Measurements from ENCODE around the gene MPZL1.

The MPZL1 gene

DNA sequence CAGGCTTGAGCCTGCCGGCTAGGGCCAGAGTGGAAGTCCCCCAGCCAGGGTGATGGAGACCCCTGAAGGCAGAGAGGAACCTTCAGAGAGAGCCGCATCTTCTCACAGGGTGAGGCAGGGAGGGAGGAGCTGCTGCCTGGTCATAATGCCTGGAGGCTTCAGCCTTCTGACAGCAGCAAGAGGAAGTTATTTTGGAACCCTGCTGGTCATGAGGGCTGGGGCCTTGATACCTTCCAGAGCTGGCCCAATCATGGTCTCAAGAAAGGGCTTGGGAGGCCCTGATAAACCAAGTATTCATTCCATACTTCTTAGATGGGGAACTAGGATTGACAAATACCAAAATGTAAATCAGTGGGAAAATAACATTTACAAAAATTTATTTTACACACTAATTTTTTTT lies 26.6 kb upstream of the MPZL1 start:
- Histone ChIP-seq H3K4me3 (ENCODE audit: insufficient read depth, low read depth, low read length, poor library complexity, severe bottlenecking) (no peak overlapping the region), H3K9me3 (ENCODE audit: control insufficient read depth, low read length) (no peaks in the 10 kb centered on the region), H3K27me3 (replicated peaks; ENCODE audit: control insufficient read depth, insufficient read depth, low read length, poor library complexity, severe bottlenecking) (no peaks in the 10 kb centered on the region), H3K4me1 (ENCODE audit: control insufficient read depth, insufficient read depth, low read length, poor library complexity, severe bottlenecking) (no peaks in the 10 kb centered on the region), H3K27ac (ENCODE audit: insufficient read depth, low read length, poor library complexity, severe bottlenecking) (no peak overlapping the region), H3K36me3 (ENCODE audit: control insufficient read depth, insufficient read depth, low read length) (peaks cover 95% of the 10 kb centered on the region)
- no peak for DNase-seq

DNA sequence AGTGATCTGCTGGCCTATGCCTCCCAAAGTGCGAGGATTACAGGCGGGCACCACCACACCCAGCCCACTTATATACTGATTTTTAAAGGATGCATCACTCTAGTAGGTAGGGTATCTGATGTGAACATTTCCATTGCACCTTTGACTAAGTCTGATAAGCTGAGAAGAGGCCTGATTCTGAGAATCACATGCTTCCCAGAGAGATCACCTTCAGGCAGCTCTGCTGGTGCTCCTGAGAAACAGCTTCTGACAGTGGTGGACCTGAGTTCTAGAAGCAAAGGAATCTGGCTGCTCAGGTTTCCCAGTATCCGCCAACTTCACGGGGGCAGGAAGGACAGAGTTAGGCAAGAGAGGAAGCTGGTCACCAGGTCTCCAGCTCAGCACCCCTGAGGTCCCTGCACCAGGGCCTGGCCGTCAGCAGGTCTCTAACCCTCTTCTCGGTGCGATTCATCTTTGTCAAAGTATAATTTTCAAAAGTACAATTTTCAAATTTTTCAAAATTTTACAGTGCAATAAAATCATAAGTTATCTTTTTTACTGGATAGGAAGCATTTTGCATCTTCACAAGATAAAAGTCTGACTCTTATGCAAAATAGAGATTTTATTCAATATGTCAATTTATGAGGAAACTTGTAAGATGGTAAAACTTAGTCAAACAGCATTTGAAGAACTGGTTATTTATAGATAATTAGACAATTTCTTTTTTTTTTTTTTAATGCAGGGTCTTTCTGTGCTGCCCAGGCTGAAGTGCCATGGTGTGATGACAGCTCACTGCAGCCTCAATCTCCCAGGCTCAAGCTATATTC lies 25.8 kb upstream of the MPZL1 start:
- no peaks in the 10 kb centered on the region for H3K9me3 ChIP-seq (ENCODE audit: control insufficient read depth, low read length)
- H3K4me3 ChIP-seq (ENCODE audit: insufficient read depth, low read depth, low read length, poor library complexity, severe bottlenecking), result no peak overlapping the region
- H3K36me3 ChIP-seq (ENCODE audit: control insufficient read depth, insufficient read depth, low read length), result peaks cover 92% of the 10 kb centered on the region
- DNase-seq, result no peak
- no peak overlapping the region for H3K27ac ChIP-seq (ENCODE audit: insufficient read depth, low read length, poor library complexity, severe bottlenecking)
- no peaks in the 10 kb centered on the region for H3K4me1 ChIP-seq (ENCODE audit: control insufficient read depth, insufficient read depth, low read length, poor library complexity, severe bottlenecking)
- H3K27me3 ChIP-seq (replicated peaks; ENCODE audit: control insufficient read depth, insufficient read depth, low read length, poor library complexity, severe bottlenecking), result no peaks in the 10 kb centered on the region

DNA sequence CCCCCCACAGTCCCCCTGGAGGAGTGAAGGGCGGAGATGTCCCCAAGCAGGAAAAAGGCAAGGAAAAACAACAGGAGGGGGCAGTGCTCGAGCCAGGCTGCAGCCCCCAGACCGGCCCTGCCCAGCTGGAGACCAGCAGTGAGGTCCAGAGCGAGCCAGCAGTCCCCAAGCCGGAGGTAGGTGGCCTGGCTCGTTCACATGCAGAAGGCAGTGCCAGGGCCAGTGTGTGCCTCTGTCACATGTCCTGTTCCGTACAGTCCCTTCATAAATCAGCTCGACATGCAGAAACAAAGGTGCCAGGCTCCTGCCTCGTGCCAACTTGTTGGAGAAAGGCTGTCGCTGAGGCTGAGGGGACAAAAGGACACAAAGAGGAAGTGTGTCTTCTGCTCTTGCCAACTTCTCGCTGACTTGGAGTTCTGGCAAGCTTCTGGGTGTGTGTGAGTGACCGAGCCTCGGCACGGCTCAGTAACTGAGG lies 24.1 kb upstream of the MPZL1 start:
- peaks cover 88% of the 10 kb centered on the region for H3K36me3 ChIP-seq (ENCODE audit: control insufficient read depth, insufficient read depth, low read length)

DNA sequence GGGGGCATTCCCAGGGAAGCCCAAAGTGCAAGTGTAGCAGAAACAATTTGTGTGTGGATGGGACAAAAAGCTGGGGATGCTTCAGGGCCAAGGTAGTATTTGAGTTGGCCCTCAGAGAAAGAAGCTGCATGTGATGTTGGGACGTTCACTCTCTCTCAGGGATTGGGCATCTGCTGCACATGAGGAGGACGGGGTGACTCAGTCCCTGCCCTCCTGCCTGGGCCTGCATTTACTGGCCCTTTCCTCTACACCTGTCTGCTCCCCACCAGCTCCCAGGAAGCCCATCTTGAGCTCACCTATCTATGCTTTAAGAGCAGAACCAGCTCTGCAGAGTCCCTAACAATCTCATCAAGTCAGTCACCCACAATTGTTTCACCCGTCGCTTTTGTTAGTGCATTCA lies 23.5 kb upstream of the MPZL1 start:
- Histone ChIP-seq H3K4me3 (ENCODE audit: insufficient read depth, low read depth, low read length, poor library complexity, severe bottlenecking) (no peak overlapping the region), H3K9me3 (ENCODE audit: control insufficient read depth, low read length) (no peaks in the 10 kb centered on the region), H3K4me1 (ENCODE audit: control insufficient read depth, insufficient read depth, low read length, poor library complexity, severe bottlenecking) (no peaks in the 10 kb centered on the region), H3K27ac (ENCODE audit: insufficient read depth, low read length, poor library complexity, severe bottlenecking) (no peak overlapping the region), H3K27me3 (replicated peaks; ENCODE audit: control insufficient read depth, insufficient read depth, low read length, poor library complexity, severe bottlenecking) (no peaks in the 10 kb centered on the region), H3K36me3 (ENCODE audit: control insufficient read depth, insufficient read depth, low read length) (peaks cover 88% of the 10 kb centered on the region)
- DNase-seq, result no peak

More for the DNA sequence above, 24.1 kb upstream of the MPZL1 start:
- DNase-seq, result no peak
- Histone ChIP-seq H3K27ac (ENCODE audit: insufficient read depth, low read length, poor library complexity, severe bottlenecking) (no peak overlapping the region), H3K4me3 (ENCODE audit: insufficient read depth, low read depth, low read length, poor library complexity, severe bottlenecking) (no peak overlapping the region), H3K4me1 (ENCODE audit: control insufficient read depth, insufficient read depth, low read length, poor library complexity, severe bottlenecking) (no peaks in the 10 kb centered on the region), H3K9me3 (ENCODE audit: control insufficient read depth, low read length) (no peaks in the 10 kb centered on the region), H3K27me3 (replicated peaks; ENCODE audit: control insufficient read depth, insufficient read depth, low read length, poor library complexity, severe bottlenecking) (no peaks in the 10 kb centered on the region)

DNA sequence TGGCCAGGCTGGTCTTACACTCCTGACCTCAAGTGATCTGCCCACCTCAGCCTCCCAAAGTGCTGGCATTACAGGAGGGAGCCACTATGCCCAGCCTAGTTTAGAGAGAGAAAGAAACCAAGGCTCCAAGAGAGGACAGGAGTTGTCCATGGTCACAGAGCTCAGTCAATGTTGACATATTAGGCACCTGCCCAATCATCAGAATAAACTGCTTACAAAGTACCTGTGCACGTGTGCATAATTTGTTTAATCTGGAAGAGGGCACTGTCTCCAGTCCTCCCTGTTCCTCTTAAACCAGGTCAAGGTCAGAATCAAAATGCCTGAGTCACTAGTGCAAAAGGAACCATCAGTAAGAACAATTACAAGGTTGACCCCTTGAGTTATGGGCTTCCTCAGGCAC lies 20.3 kb upstream of the MPZL1 start:
- H3K9me3 ChIP-seq (ENCODE audit: control insufficient read depth, low read length), result no peaks in the 10 kb centered on the region
- H3K4me1 ChIP-seq (ENCODE audit: control insufficient read depth, insufficient read depth, low read length, poor library complexity, severe bottlenecking), result no peaks in the 10 kb centered on the region
- peaks cover 83% of the 10 kb centered on the region for H3K36me3 ChIP-seq (ENCODE audit: control insufficient read depth, insufficient read depth, low read length)
- H3K27me3 ChIP-seq (replicated peaks; ENCODE audit: control insufficient read depth, insufficient read depth, low read length, poor library complexity, severe bottlenecking), result no peaks in the 10 kb centered on the region
- no peak overlapping the region for H3K4me3 ChIP-seq (ENCODE audit: insufficient read depth, low read depth, low read length, poor library complexity, severe bottlenecking)
- H3K27ac ChIP-seq (ENCODE audit: insufficient read depth, low read length, poor library complexity, severe bottlenecking), result no peak overlapping the region
- no peak for DNase-seq

DNA sequence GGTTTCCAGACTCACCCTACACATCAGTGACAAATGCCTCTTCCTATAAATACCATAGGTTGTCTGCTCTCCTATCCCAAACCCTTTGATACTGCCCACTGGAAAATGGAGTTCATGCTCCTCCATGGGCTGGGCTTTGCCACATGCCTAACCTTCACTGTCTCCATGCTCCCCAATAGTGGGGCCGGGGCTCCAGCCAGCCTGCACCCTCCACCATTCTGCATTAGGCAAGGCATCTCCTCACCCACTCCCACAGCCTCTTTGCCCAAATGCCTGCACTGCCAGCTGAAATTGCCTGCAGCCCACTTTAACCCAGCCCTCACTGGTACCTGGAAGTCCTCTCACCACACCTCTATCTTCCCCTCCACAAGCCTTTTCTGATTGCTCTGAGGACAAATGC lies 18.2 kb upstream of the MPZL1 start:
- no peaks in the 10 kb centered on the region for H3K9me3 ChIP-seq (ENCODE audit: control insufficient read depth, low read length)
- no peak overlapping the region for H3K27ac ChIP-seq (ENCODE audit: insufficient read depth, low read length, poor library complexity, severe bottlenecking)
- no peak for DNase-seq
- H3K27me3 ChIP-seq (replicated peaks; ENCODE audit: control insufficient read depth, insufficient read depth, low read length, poor library complexity, severe bottlenecking), result no peaks in the 10 kb centered on the region
- H3K36me3 ChIP-seq (ENCODE audit: control insufficient read depth, insufficient read depth, low read length), result peaks cover 62% of the 10 kb centered on the region
- no peak overlapping the region for H3K4me3 ChIP-seq (ENCODE audit: insufficient read depth, low read depth, low read length, poor library complexity, severe bottlenecking)
- H3K4me1 ChIP-seq (ENCODE audit: control insufficient read depth, insufficient read depth, low read length, poor library complexity, severe bottlenecking), result no peaks in the 10 kb centered on the region

DNA sequence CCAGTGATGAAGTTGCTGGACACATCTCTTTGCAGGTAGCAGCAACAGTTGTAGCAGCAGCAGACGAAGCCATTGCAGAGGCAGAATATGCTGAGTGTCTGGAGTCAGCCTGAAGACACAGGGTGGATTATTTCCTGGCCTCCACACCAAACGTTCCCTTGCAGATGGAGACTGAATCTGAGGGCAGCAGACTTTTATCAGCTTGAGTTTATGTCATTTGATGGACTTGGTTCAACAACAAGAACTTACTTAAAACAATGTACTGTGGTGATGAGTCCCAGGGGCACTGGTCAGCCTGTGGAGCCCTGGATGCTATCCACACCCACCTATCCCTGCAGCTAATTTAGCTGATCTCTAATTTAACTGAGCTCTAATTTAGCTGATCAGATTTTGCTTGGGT lies 17.1 kb upstream of the MPZL1 start:
- Histone ChIP-seq H3K27ac (ENCODE audit: insufficient read depth, low read length, poor library complexity, severe bottlenecking) (no peak overlapping the region), H3K4me1 (ENCODE audit: control insufficient read depth, insufficient read depth, low read length, poor library complexity, severe bottlenecking) (no peaks in the 10 kb centered on the region), H3K27me3 (replicated peaks; ENCODE audit: control insufficient read depth, insufficient read depth, low read length, poor library complexity, severe bottlenecking) (no peaks in the 10 kb centered on the region), H3K4me3 (ENCODE audit: insufficient read depth, low read depth, low read length, poor library complexity, severe bottlenecking) (no peak overlapping the region), H3K9me3 (ENCODE audit: control insufficient read depth, low read length) (no peaks in the 10 kb centered on the region), H3K36me3 (ENCODE audit: control insufficient read depth, insufficient read depth, low read length) (peaks cover 56% of the 10 kb centered on the region)
- DNase-seq, result no peak

DNA sequence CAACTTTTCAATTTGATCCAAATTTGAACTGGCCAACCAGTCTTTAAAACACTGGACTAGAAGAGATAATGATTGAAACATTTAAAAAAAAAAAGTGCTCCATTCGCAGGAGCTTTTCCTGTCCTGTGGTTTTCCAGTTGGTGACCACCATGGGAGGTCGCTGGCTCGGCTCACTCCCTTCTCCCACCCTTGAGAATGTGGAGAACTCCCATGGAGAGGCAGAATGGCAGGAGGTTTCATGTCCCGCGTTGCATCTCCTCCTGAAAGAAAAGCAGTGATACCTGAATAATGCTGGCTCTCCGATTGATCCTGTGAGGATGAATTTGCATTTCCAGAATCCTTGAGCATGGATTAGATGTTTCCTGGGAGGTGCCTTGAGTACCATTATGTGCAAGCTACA lies 16.5 kb upstream of the MPZL1 start:
- no peaks in the 10 kb centered on the region for H3K27me3 ChIP-seq (replicated peaks; ENCODE audit: control insufficient read depth, insufficient read depth, low read length, poor library complexity, severe bottlenecking)
- H3K4me3 ChIP-seq (ENCODE audit: insufficient read depth, low read depth, low read length, poor library complexity, severe bottlenecking), result no peak overlapping the region
- H3K27ac ChIP-seq (ENCODE audit: insufficient read depth, low read length, poor library complexity, severe bottlenecking), result no peak overlapping the region
- peaks cover 51% of the 10 kb centered on the region for H3K36me3 ChIP-seq (ENCODE audit: control insufficient read depth, insufficient read depth, low read length)
- no peaks in the 10 kb centered on the region for H3K9me3 ChIP-seq (ENCODE audit: control insufficient read depth, low read length)
- DNase-seq, result no peak
- no peaks in the 10 kb centered on the region for H3K4me1 ChIP-seq (ENCODE audit: control insufficient read depth, insufficient read depth, low read length, poor library complexity, severe bottlenecking)

DNA sequence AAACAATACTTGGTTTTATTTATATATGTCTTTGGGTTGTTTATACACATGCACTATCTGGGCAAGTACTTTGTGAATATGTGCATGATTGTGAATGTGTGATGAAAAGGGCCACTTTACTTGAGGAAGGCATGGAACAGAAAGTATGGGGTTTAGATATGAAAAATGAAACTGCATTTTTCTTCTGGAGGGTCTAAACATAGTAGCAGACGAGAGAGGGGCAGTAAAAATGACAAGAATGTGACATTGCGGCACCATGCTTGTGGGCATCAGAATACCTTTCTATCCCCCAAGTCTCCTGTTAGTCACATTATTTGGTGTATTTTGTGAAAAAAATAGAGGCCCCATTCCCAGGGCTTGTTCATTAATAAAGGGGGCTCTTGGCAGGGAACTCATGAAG lies 15.4 kb upstream of the MPZL1 start:
- H3K36me3 ChIP-seq (ENCODE audit: control insufficient read depth, insufficient read depth, low read length), result peaks cover 46% of the 10 kb centered on the region
- no peak overlapping the region for H3K27ac ChIP-seq (ENCODE audit: insufficient read depth, low read length, poor library complexity, severe bottlenecking)
- H3K9me3 ChIP-seq (ENCODE audit: control insufficient read depth, low read length), result no peaks in the 10 kb centered on the region
- H3K4me3 ChIP-seq (ENCODE audit: insufficient read depth, low read depth, low read length, poor library complexity, severe bottlenecking), result no peak overlapping the region
- H3K4me1 ChIP-seq (ENCODE audit: control insufficient read depth, insufficient read depth, low read length, poor library complexity, severe bottlenecking), result no peaks in the 10 kb centered on the region
- no peak for DNase-seq
- no peaks in the 10 kb centered on the region for H3K27me3 ChIP-seq (replicated peaks; ENCODE audit: control insufficient read depth, insufficient read depth, low read length, poor library complexity, severe bottlenecking)

DNA sequence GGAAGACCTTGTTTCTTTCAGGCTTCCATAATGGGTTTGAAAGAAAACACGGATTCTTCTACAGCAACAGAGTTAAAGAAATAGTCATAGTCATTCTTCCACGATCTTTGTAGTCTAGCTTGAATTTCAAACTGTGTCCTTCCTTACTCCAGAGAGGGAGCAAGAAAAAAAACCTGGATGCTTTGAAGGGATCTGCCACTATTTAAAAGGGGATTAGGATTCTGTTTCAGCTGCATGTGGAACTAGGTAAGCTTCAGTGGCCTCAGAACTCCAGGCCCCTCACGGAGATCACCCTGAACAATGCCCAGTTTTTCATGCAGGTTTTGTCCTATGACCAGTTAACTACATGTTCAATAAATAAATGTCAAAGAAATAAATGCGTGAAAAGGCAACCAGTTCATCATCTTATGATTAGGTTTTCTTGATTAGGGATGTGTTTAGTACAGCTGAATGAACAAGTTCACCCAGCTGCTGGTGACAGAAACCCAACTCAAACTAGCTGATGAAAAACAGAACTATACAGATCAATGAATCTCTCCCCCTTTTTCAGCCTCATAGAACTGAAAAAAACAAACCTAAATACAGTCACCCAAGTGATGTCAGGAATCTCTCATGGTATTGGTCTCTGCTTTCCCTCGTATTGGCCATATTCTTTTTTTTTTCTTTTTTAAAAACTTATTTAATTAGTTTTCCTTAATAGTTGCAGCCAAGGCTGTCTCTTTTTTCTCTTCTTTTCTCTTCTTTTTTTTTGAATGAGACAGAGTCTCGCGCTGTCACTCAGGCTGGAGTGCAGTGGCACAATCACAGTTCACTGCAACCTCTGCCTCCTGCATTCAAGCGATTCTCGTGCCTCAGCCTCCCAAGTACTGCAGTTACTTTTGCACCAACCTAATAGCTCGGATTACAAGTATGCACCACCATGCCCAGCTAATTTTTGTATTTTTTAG lies 14.6 kb upstream of the MPZL1 start:
- H3K36me3 ChIP-seq (ENCODE audit: control insufficient read depth, insufficient read depth, low read length), result peaks cover 37% of the 10 kb centered on the region
- DNase-seq, result no peak
- H3K27ac ChIP-seq (ENCODE audit: insufficient read depth, low read length, poor library complexity, severe bottlenecking), result no peak overlapping the region
- H3K4me3 ChIP-seq (ENCODE audit: insufficient read depth, low read depth, low read length, poor library complexity, severe bottlenecking), result no peak overlapping the region
- no peaks in the 10 kb centered on the region for H3K4me1 ChIP-seq (ENCODE audit: control insufficient read depth, insufficient read depth, low read length, poor library complexity, severe bottlenecking)
- no peaks in the 10 kb centered on the region for H3K9me3 ChIP-seq (ENCODE audit: control insufficient read depth, low read length)
- H3K27me3 ChIP-seq (replicated peaks; ENCODE audit: control insufficient read depth, insufficient read depth, low read length, poor library complexity, severe bottlenecking), result no peaks in the 10 kb centered on the region
